ENCODE data around the gene TTC24. TPM values are rescaled to one million over a fixed set of nuclear protein-coding genes. Genes with fewer than 3 reads are reported as not detected.
"Not testable (repeated sequence)": the region's sequence is repeated elsewhere in the genome, so short reads cannot be mapped to it uniquely, and the experiment has no call there.

Gene TTC24
- total RNA-seq, 1 experiment from 2014 or later = not detected

DNA sequence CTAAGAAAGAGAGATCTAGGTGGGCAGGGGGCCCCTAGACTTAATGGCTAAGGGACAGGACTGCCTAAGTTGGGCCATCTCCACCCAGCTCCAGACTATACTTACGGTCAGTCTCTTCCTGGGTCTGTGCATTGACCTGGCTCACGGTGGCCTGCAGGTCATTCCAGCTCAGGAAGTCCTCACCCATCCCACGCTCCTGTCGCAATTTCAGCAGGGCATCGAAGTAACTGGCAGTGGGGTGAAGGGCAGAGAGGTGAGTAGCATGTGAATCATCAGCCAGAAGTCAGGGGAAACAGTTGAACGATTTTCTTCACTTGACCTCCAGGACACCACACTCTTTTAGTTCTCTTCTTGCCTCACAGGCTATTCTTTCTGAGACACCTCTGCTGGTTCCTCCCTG, 27.7 kb upstream of the TTC24 start:
- peak; percentile 66 for DNase-seq (ENCODE audit: low read depth)
- in situ Hi-C loops (cut with HindIII; ENCODE audit: low pct_unique_long_range_greater_than_20kb, low sequenced_read_pairs) = no loop called here

GRCh38 chr1:156552518-156552917, 27.0 kb upstream of the TTC24 start:
- in situ Hi-C loops (cut with HindIII; ENCODE audit: low pct_unique_long_range_greater_than_20kb, low sequenced_read_pairs) = no loop called here
- DNase-seq (ENCODE audit: low read depth) = no peak

DNA sequence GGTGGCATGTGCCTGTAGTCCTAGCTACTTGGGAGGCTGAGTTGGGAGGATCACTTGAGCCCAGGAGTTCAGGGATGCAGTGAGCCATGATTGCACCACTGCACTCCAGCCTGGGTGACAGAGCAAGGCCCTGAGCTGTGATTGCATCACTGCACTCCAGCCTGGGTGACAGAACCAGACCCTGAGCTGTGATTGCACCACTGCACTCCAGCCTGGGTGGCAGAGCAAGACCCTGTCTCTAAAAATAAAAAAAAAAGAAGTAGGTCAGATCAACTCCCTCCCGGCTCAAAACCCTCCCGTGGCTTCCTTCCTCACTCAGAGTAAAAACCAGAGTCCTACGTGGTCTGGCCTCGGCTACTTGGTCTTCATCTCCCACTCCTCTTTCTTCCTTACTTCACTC, 26.6 kb upstream of the TTC24 start:
- DNase-seq (ENCODE audit: low read depth); in situ Hi-C loops (cut with HindIII; ENCODE audit: low pct_unique_long_range_greater_than_20kb, low sequenced_read_pairs): not testable (repeated sequence)

- DNase-seq (ENCODE audit: low read depth) = no peak
- in situ Hi-C loops (cut with HindIII; ENCODE audit: low pct_unique_long_range_greater_than_20kb, low sequenced_read_pairs) = no loop called here
Observed at GRCh38 chr1:156553860-156554485, 25.6 kb upstream of the TTC24 start.

DNA sequence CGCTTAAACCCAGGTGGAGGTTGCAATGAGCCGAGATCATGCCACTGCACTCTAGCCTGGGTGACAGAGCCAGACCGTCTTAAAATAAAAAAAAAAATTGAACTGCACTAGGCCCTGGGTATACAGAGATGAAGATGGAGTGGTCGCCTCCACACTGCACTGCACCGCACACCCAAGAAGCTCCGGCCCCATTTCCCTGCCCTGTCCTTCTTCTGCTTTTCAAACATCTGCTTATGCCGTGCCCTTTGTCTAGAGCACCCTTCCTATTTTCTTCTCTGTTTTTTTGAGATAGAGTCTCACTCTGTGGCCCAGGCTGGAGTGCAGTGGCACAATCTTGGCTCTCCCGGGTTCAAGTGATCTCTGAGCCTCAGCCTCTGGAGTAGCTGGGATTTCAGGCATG, 24.6 kb upstream of the TTC24 start:
- no peak for DNase-seq (ENCODE audit: low read depth)
- in situ Hi-C loops (cut with HindIII; ENCODE audit: low pct_unique_long_range_greater_than_20kb, low sequenced_read_pairs) = no loop called here

DNA sequence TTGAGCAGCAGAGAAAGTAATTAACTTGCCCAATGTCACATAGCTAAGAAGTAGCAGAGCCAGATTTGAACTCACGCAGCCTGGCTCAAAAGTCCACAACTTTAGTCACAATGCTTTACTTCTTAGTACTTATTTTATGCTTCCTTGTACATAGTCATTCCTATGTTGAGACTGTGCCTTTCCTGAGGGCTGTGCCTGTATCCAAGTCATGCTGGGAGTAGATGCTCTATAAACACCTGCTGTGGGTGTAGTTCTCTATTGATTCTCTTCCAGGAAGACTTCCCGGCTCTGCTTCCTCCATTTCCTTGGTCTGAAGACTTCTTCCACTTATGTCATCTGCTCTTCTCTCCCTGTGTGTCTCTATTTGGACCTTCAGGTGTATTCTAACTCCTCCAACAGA, 23.8 kb upstream of the TTC24 start:
- no peak for DNase-seq (ENCODE audit: low read depth)
- in situ Hi-C loops (cut with HindIII; ENCODE audit: low pct_unique_long_range_greater_than_20kb, low sequenced_read_pairs) = no loop called here

- DNase-seq (ENCODE audit: low read depth) = no peak
- in situ Hi-C loops (cut with HindIII; ENCODE audit: low pct_unique_long_range_greater_than_20kb, low sequenced_read_pairs) = no loop called here
Observed at GRCh38 chr1:156556354-156556753, 23.2 kb upstream of the TTC24 start.

DNA sequence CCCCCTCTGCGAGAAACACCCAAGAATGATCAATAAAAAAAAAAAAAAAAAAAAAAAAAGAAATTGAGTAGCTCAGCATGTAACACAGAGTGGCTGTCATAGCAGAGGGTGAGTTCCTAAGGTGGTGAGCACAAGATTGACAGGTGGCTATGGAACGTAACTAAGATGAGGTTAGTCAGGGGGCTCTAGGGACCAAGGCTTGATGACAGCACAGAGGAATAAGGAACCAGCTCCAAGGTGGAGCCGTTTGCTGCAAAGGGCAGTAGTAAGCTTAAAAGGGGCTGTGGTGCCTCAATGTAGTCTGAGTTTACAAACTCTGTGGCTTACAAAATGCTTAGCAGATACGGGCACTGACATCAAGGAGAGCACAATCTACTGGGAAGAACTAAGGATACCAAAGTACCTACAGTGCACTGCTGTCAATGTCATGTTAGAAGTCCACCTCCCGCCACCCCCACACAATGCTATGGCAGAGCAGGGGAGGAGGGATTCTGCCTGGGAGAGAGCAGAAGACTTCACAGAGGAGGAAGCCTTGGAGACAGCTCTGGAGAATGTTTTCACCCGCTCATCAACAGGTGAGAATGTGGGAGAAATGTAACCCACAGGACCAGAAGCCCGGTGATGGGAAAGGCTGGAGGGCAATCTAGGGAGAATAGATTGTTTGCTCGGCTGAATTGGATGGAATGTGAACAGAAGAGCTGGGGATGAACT, 20.3 kb upstream of the TTC24 start:
- in situ Hi-C loops (cut with HindIII; ENCODE audit: low pct_unique_long_range_greater_than_20kb, low sequenced_read_pairs) = no loop called here
- no peak for DNase-seq (ENCODE audit: low read depth)

DNA sequence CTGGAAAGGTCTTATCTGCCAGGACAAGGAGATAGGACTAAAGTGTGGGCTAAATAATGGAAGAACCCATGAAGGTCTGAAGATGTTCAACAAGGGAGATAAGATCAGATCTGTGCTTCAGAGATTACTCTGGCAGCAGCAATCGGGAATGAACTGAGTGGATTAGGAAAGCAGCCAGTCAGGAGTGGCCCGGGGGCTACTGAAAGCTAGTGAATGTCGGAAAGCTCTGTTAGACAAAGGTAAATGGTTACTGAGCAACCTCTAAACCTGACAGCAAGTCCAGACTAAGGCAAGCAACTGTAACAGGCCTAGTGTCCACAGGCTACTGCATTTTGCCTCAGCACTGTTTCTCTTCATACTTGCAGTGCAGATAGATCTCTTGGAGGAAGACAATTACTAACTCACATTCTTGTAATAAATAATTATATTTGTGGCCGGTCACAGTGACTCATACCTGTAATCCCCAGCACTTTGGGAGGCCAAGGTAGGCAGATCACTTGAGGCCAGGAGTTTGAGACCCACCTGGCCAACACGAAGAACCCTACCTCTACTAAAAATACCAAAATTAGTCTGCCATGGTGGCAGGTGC, 19.6 kb upstream of the TTC24 start:
- in situ Hi-C loops (cut with HindIII; ENCODE audit: low pct_unique_long_range_greater_than_20kb, low sequenced_read_pairs) = no loop called here
- no peak for DNase-seq (ENCODE audit: low read depth)

DNA sequence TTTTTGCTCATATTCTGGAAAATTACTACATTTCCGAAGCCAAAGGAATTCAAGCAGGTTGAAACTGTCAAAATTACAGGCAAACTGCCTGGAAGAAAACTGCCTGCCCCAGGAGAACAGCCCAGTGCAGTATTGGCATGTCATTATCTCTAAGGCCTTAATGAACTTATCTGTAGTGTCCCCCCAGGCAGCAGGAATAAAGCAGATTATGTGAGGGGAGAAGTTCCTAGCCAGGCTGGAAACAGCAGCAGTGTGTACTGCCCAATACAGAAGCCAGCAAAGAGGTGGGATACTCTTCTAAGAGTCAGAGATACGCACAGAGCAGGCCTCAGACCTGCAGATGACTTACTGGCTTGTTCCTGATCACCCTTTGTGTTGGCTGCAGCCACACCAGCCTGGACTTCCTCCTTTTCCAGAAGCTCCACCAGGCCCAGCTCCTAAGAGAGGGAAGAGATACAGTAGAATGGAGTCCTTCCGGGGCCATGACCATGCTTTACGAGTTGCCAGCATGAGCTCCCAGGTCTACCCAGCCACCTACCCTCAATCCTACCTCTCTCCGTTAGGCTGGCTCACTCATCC, 18.8 kb upstream of the TTC24 start:
- no peak for DNase-seq (ENCODE audit: low read depth)
- in situ Hi-C loops (cut with HindIII; ENCODE audit: low pct_unique_long_range_greater_than_20kb, low sequenced_read_pairs) = no loop called here

- DNase-seq (ENCODE audit: low read depth) = no peak
- in situ Hi-C loops (cut with HindIII; ENCODE audit: low pct_unique_long_range_greater_than_20kb, low sequenced_read_pairs) = no loop called here
Observed at GRCh38 chr1:156565519-156565918, 14.0 kb upstream of the TTC24 start.

- DNase-seq (ENCODE audit: low read depth) = no peak
Observed at GRCh38 chr1:156566436-156566835, 13.1 kb upstream of the TTC24 start.

DNA sequence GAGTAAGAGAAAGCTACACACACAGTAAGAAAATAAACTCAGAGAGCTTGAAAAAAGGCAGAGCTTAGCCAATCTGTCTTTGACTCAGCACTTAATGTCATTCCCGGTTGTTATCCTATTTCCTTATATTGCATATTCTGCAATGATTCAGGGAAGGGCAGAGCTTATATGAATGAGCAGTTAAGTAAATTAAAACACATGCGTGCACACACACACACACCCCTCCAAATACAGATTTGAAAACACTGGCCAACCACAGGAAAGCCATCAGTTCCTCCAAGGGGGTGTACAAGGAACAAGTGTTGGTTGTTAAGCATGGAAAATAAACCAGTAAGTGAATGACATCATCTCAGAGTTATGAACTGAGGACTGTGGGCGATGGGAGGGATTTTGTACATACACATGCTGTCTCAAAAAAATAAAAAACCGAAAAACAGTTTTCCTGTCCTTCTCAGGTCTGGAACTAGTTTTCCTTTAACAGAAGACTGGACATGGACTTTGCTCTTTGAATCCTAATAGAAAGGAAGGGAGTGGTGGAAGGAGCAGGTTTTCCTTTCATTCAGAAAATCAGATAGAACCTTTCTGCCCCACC, 8.2 kb upstream of the TTC24 start:
- DNase-seq (ENCODE audit: low read depth) = peak; percentile 88
- in situ Hi-C loops (cut with HindIII; ENCODE audit: low pct_unique_long_range_greater_than_20kb, low sequenced_read_pairs) = no loop called here

More at GRCh38 chr1:156566436-156566835, 13.1 kb upstream of the TTC24 start:
- in situ Hi-C loops (cut with HindIII; ENCODE audit: low pct_unique_long_range_greater_than_20kb, low sequenced_read_pairs) = no loop called here

DNA sequence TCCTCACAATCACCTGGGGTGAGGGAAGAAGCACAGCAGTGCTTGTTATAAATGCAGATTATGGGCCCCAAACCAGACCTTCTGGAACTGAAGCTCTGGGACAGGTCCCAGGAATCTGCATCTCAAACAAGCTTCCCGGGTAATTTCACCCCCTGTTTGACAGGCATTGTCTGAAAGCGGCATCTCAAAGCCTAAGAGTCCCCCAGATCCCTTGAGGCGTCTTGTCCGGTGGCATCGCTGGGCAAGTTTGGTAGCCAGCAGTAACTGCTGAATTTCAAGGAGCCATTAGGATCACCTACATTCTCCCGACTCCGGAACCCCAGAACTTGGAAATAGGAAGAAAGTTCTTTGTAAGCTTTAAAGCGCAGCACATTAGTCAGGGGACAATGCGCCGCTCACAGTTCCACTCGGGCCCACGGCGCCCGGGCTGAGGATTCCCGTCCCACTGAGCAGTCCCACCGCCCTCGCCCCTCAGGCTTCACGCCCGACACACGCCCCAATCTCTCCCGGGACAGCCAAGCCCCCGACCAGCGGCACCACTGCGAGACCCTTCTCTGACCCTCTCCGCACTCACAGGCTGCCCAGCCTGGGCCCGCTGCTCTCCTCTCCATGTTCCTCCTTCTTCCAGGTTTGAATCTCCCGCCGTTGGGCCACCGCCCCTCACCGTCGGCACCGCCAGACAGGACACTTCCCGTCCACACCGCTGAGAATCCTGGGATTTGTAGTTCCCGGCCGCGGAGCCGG, 7.4 kb upstream of the TTC24 start, which contains the start of gene IQGAP3:
Gene IQGAP3 (minus strand): TSS at position 647 of the 744 bp plus-strand sequence. CDS start 36 bp downstream, at position 611.
- in situ Hi-C loops (cut with HindIII; ENCODE audit: low pct_unique_long_range_greater_than_20kb, low sequenced_read_pairs) = no loop called here
- peak; percentile 78 for DNase-seq (ENCODE audit: low read depth)

- no peak for DNase-seq (ENCODE audit: low read depth)
- in situ Hi-C loops (cut with HindIII; ENCODE audit: low pct_unique_long_range_greater_than_20kb, low sequenced_read_pairs) = no loop called here
Observed at GRCh38 chr1:156572663-156573018, 6.9 kb upstream of the TTC24 start.

DNA sequence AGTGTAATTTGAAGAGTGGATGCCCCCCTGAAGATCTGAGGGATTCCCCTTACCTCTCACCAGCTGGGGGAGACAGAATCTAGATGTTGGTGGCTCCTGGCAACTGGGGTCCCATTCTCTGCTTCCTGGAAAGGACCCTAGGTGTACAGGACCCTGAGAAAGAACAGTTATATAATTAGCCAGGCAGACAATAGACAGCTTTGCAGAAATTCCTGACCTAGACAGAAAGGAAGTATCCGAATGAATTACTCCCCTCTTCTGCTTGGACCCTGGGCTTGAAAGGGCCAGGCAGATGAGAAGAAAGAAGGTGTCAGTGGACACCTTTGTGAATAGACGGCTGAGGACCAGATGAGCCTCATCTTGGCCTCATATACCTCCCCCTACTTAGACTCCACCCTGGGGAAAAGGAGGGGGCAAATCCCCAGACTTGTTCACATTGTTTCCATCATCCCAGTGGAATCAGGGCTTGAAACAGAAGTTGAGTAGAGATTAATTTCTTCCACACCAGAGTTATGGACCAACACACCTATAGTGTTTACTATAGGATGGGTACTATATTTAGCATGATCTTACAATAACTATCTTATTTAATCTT, 5.4 kb upstream of the TTC24 start:
- no peak for DNase-seq (ENCODE audit: low read depth)
- in situ Hi-C loops (cut with HindIII; ENCODE audit: low pct_unique_long_range_greater_than_20kb, low sequenced_read_pairs) = no loop called here

DNA sequence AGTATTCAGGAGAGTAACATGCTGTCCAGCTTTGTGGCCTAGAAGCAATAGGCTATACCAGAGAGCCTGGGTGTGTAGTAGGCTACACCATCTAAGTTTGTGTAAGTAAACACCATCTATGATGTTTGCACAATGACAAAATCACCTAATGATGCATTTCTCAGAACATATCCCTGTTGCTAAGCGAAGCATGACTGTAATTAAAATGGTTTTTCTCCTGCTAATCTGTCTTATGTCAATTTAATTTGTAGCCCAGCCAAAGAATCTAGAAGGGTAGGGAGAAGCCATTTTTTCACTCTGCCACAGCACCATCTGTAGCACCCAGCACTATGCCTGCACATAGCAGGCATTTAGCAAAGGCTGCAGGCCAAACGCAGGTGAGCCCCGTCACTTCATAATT, 2.0 kb upstream of the TTC24 start:
- in situ Hi-C loops (cut with HindIII; ENCODE audit: low pct_unique_long_range_greater_than_20kb, low sequenced_read_pairs) = no loop called here
- DNase-seq (ENCODE audit: low read depth) = no peak

- in situ Hi-C loops (cut with HindIII; ENCODE audit: low pct_unique_long_range_greater_than_20kb, low sequenced_read_pairs) = no loop called here
- peak; percentile 37 for DNase-seq (ENCODE audit: low read depth)
Observed at GRCh38 chr1:156578055-156578454, 1.5 kb upstream of the TTC24 start.
